Endothelial cell of umbilical vein (primary cell): ENCODE measurements around the gene PTPRK. TPM values are rescaled to one million over a fixed set of nuclear protein-coding genes. Genes with fewer than 3 reads are reported as not detected.

ENCODE experiments used
- BruUV-seq: library from RNA; stranded (reverse); fragments of 400-500 nt; replicated peaks from 2 replicates; lab custom pipeline; 2021; lab: Mats Ljungman, UMichigan
- CTCF ChIA-PET: fragments of 300-600, 350-600 bp; sonication (Branson Sonifier 250); formaldehyde crosslinking; loops from one replicate; lab custom pipeline; 2021; ENCODE audit warnings: antibody characterized with exemption, inconsistent platforms; lab: Charles Lee
- POLR2A ChIA-PET: fragments of 300-600, 350-600 bp; sonication (Branson Sonifier 250); formaldehyde crosslinking; loops from one replicate; lab custom pipeline; 2021; ENCODE audit warnings: antibody characterized with exemption, inconsistent platforms; lab: Charles Lee
- DNase-seq: peaks from one replicate; pipeline ENCODE4 v3.0.0-alpha.2; 2011; ENCODE audit warnings: low read depth, low spot score
- FAIRE-seq: peaks from 2 replicates; lab custom pipeline; 2011; peaks lifted over from hg19 to GRCh38; lab: Jason Lieb, UNC
- H2AFZ ChIP-seq: 2 replicates; pipeline ENCODE4 v1.6.0; 2012; ENCODE audit warnings: low read depth, low read length, control low read depth, inconsistent platforms
- H3K27ac ChIP-seq: 2 replicates; pipeline ENCODE4 v1.5.1; 2011; ENCODE audit warnings: low read depth, mild to moderate bottlenecking, control low read depth, low read length, moderate library complexity; ENCODE audit not compliant: insufficient read depth
- H3K27me3 ChIP-seq, 2 experiments: 2 replicates each; pipeline versions ENCODE4 v1.6.0 to v1.6.1; 2011; ENCODE audit warnings: low read length in 2 of 2, mixed read lengths in 1 of 2; ENCODE audit not compliant: control insufficient read depth in 2 of 2, insufficient read depth in 2 of 2
- H3K36me3 ChIP-seq, 2 experiments: 2 replicates in 1 of 2; 3 replicates in 1 of 2; pipeline ENCODE4 v1.5.1; 2011; ENCODE audit warnings: low read length in 2 of 2, mild to moderate bottlenecking in 1 of 2, moderate library complexity in 1 of 2; ENCODE audit not compliant: control insufficient read depth in 2 of 2, insufficient read depth in 2 of 2; ENCODE audit errors: extremely low read depth in 1 of 2
- H3K4me1 ChIP-seq: 3 replicates; pipeline ENCODE4 v1.5.1; 2011; ENCODE audit warnings: mild to moderate bottlenecking, low read length; ENCODE audit not compliant: control insufficient read depth, insufficient read depth; ENCODE audit errors: extremely low read depth
- H3K4me2 ChIP-seq: 2 replicates; pipeline ENCODE4 v1.6.1; 2011; ENCODE audit warnings: low read length, control low read depth, mixed read lengths; ENCODE audit not compliant: insufficient read depth
- H3K4me3 ChIP-seq, 3 experiments: fragments of 200-600 bp in 1 of 3; sonication (generic), shearing (Covaris generic) in 1 of 3; replicated peaks in 1 of 3; 2 replicates each; pipeline ENCODE4 v1.5.1; 2011 to 2016; ENCODE audit warnings: control low read depth in 3 of 3, low read length in 3 of 3, mild to moderate bottlenecking in 2 of 3, inconsistent platforms in 1 of 3, low read depth in 1 of 3, moderate library complexity in 1 of 3; ENCODE audit not compliant: insufficient read depth in 1 of 3
- H3K79me2 ChIP-seq: 2 replicates; pipeline ENCODE4 v1.6.0; 2012; ENCODE audit warnings: low read length, inconsistent platforms; ENCODE audit not compliant: control insufficient read depth, insufficient read depth
- H3K9ac ChIP-seq: replicated peaks from 2 replicates; pipeline ENCODE3; 2011; ENCODE audit warnings: low read length, control low read depth; ENCODE audit not compliant: insufficient read depth; ENCODE audit errors: extremely low read depth
- H3K9me1 ChIP-seq: replicated peaks from 3 replicates; pipeline ENCODE4 v1.6.0; 2011; ENCODE audit warnings: mild to moderate bottlenecking, low read length; ENCODE audit not compliant: control insufficient read depth, insufficient read depth; ENCODE audit errors: extremely low read depth
- H3K9me3 ChIP-seq: replicated peaks from 2 replicates; pipeline ENCODE4 v1.5.1; 2012; ENCODE audit warnings: low read length, inconsistent platforms; ENCODE audit not compliant: control insufficient read depth, insufficient read depth
- H4K20me1 ChIP-seq: replicated peaks from 2 replicates; pipeline ENCODE3; 2011; ENCODE audit warnings: mild to moderate bottlenecking, low read length; ENCODE audit not compliant: control insufficient read depth, insufficient read depth; ENCODE audit errors: extremely low read depth
- CTCF ChIP-seq, 2 donors: IDR thresholded peaks; 1 replicate in 1 of 2; 2 replicates in 1 of 2; pipeline ENCODE4 v1.5.1; 2011; ENCODE audit warnings: low read length in 2 of 2, mild to moderate bottlenecking in 2 of 2, moderate library complexity in 2 of 2, control low read depth in 1 of 2, inconsistent platforms in 1 of 2, low read depth in 1 of 2; ENCODE audit not compliant: insufficient read depth in 1 of 2; ENCODE audit errors: extremely low read depth in 1 of 2
- EZH2 ChIP-seq: IDR thresholded peaks from 2 replicates; pipeline ENCODE4 v1.6.1; 2012; ENCODE audit warnings: borderline replicate concordance, low read depth, mild to moderate bottlenecking, moderate library complexity, low read length, inconsistent platforms; ENCODE audit not compliant: severe bottlenecking
- FOS ChIP-seq: IDR thresholded peaks from 2 replicates; pipeline ENCODE4 v1.6.1; 2011; ENCODE audit warnings: mild to moderate bottlenecking, low read length, moderate library complexity, borderline replicate concordance; ENCODE audit not compliant: insufficient read depth
- MYC ChIP-seq: IDR thresholded peaks from one replicate; pipeline ENCODE4 v1.6.1; 2011; ENCODE audit warnings: mild to moderate bottlenecking, low read depth, low read length
- POLR2A ChIP-seq: IDR thresholded peaks from 2 replicates; pipeline ENCODE4 v1.6.1; 2012; ENCODE audit warnings: low read depth, mild to moderate bottlenecking, control low read depth, low read length
- POLR2AphosphoS5 ChIP-seq: IDR thresholded peaks from 2 replicates; pipeline ENCODE4 v1.6.1; 2012; ENCODE audit warnings: low read depth, mild to moderate bottlenecking, control low read depth, low read length, moderate library complexity; ENCODE audit not compliant: insufficient read depth
- dilution Hi-C: fragments of 300-500 bp; cut with MboI; formaldehyde crosslinking; loops from one replicate; pipeline ENCODE4 v1.15.0; 2019; ENCODE audit warnings: low sequenced_read_pairs; ENCODE audit not compliant: extremely low pct_ligation_motif_present
- intact Hi-C: fragments of 100-400 bp; cut with micrococcal nuclease; formaldehyde crosslinking; loops from one replicate; pipeline ENCODE4 v1.10.0; 2022
- polyA plus RNA-seq, 4 experiments: library from polyadenylated mRNA; depleted of rRNA in 3 of 4; stranded (reverse) in 3 of 4; unstranded in 1 of 4; fragments of >200 nt; gene quantifications; 2 replicates each; pipeline versions ENCODE4 v1.2.1 to v1.2.3, GENCODE V29; 2011 to 2012; ENCODE audit warnings: missing spikeins in 1 of 4
- total RNA-seq: library from RNA; stranded (reverse); gene quantifications from 2 replicates; pipeline ENCODE4 v1.2.3, GENCODE V29; 2021

The PTPRK gene
- total and polyA plus RNA-seq, 2 donors (not counting 3 experiments of a cell fraction or from before 2014, with no cell fraction given) = 15.2 to 74.0 TPM

- Histone ChIP-seq H3K9ac (no peak overlapping the region), H3K4me3 (no peak overlapping the region), H2AFZ (no peak overlapping the region), H3K9me3 (no peaks in the 10 kb centered on the region), H3K4me1 (no peaks in the 10 kb centered on the region), H3K36me3 (no peaks in the 10 kb centered on the region), H3K4me2 (no peak overlapping the region), H3K79me2 (no peaks in the 10 kb centered on the region), H4K20me1 (no peaks in the 10 kb centered on the region), H3K27me3 (no peaks in the 10 kb centered on the region), H3K9me1 (no peaks in the 10 kb centered on the region), H3K27ac (no peak overlapping the region)
- DNase-seq (no peak), FAIRE-seq (no peak)
- BruUV-seq = no TSS peak
- intact Hi-C loops = no loop called here
- POLR2A ChIA-PET = no interaction called here
- CTCF ChIA-PET = interaction anchor here (0.8 kb wide), 1 partner anchor 209 kb away, joined by 4 read pairs; no protein-coding TSS in a partner anchor
- TF ChIP-seq EZH2 (no peak), POLR2AphosphoS5 (no peak), MYC (no peak), FOS (no peak), POLR2A (no peak), CTCF (IDR thresholded peaks at IDR 0.05; ENCODE audit: extremely low read depth in 1 of 2, insufficient read depth in 1 of 2, low read depth in 1 of 2, low read length in 2 of 2) (no peak)
- dilution Hi-C loops = no loop called here
Observed at GRCh38 chr6:128065072-128065471, 455.3 kb downstream of the PTPRK start.

- Histone ChIP-seq H4K20me1 (no peaks in the 10 kb centered on the region), H3K27me3 (no peaks in the 10 kb centered on the region), H3K9me3 (no peaks in the 10 kb centered on the region), H3K9me1 (no peaks in the 10 kb centered on the region), H3K4me1 (no peaks in the 10 kb centered on the region), H3K36me3 (no peaks in the 10 kb centered on the region), H3K27ac (no peak overlapping the region), H3K79me2 (no peaks in the 10 kb centered on the region), H2AFZ (no peak overlapping the region), H3K4me3 (no peak overlapping the region), H3K9ac (no peak overlapping the region), H3K4me2 (no peak overlapping the region)
- DNase-seq = no peak
- no peak for FAIRE-seq
- dilution Hi-C loops (no loop called here), intact Hi-C loops (no loop called here)
- CTCF ChIA-PET = no interaction called here
- BruUV-seq = no TSS peak
- TF ChIP-seq CTCF (IDR thresholded peaks at IDR 0.05; ENCODE audit: extremely low read depth in 1 of 2, insufficient read depth in 1 of 2, low read depth in 1 of 2, low read length in 2 of 2) = no peak
- POLR2A ChIA-PET = no interaction called here
Observed at GRCh38 chr6:128064540-128064895, 455.9 kb downstream of the PTPRK start.
